K562 (cell line): Measurements from ENCODE around the gene CHCHD1. TPM values are rescaled to one million over a fixed set of nuclear protein-coding genes. Genes with fewer than 3 reads are reported as not detected.

Experiments used
- ATF6 ChIP-seq: sonication (generic); formaldehyde crosslinking; IDR thresholded peaks from 2 replicates; pipeline ENCODE4 v1.4.0; 2020; ENCODE audit warnings: mild to moderate bottlenecking, missing genetic modification reagents
- DNMT1 ChIP-seq: fragments of 450-650 bp; IDR thresholded peaks from 2 replicates; pipeline ENCODE4 v1.6.1; 2016; ENCODE audit warnings: antibody characterized with exemption, mild to moderate bottlenecking
- FOXM1 ChIP-seq, 2 experiments: fragments of 450-650 bp in 1 of 2; sonication (generic) in 1 of 2; formaldehyde crosslinking in 1 of 2; IDR thresholded peaks; 2 replicates each; pipeline versions ENCODE4 v1.6.1 to v1.9.0; 2017 to 2022; ENCODE audit warnings: low read depth in 2 of 2, mild to moderate bottlenecking in 2 of 2, missing genetic modification reagents in 1 of 2, moderate library complexity in 1 of 2
- GMEB1 ChIP-seq: fragments of 250-450 bp; sonication (Bioruptor Pico); IDR thresholded peaks from 2 replicates; pipeline ENCODE4 v1.4.0; 2020; ENCODE audit warnings: mild to moderate bottlenecking
- GTF2E2 ChIP-seq: fragments of 200-800 bp; sonication (Bioruptor generic); IDR thresholded peaks from 2 replicates; pipeline ENCODE4 v1.6.1; 2016; ENCODE audit warnings: missing genetic modification characterization, missing compliant biosample characterization
- KLF1 ChIP-seq: fragments of 450-650 bp; IDR thresholded peaks from 2 replicates; pipeline ENCODE4 v1.6.1; 2016; ENCODE audit warnings: missing genetic modification characterization, missing compliant biosample characterization
- MAFG ChIP-seq: fragments of 450-650 bp; conservative IDR thresholded peaks from 2 replicates; pipeline ENCODE4 v1.6.1; 2016; ENCODE audit warnings: missing genetic modification characterization, missing compliant biosample characterization
- MTF1 ChIP-seq: fragments of 250-450 bp; sonication (Bioruptor Pico); IDR thresholded peaks from 2 replicates; pipeline ENCODE4 v1.9.0; 2021; ENCODE audit warnings: moderate library complexity, mild to moderate bottlenecking, inconsistent platforms, borderline replicate concordance
- MYBL2 ChIP-seq, 2 experiments: fragments of 450-650 bp in 1 of 2; sonication (generic) in 1 of 2; formaldehyde crosslinking in 1 of 2; IDR thresholded peaks; 2 replicates each; pipeline versions ENCODE4 v1.6.1 to v1.8.1; 2017 to 2022; ENCODE audit warnings: borderline replicate concordance in 1 of 2, inconsistent platforms in 1 of 2, low read depth in 1 of 2, mild to moderate bottlenecking in 1 of 2, missing genetic modification reagents in 1 of 2, moderate library complexity in 1 of 2
- NONO ChIP-seq, 2 experiments: fragments of 200-400 bp in 1 of 2; fragments of 450-650 bp in 1 of 2; formaldehyde crosslinking in 1 of 2; IDR thresholded peaks; 2 replicates each; pipeline ENCODE4 v1.6.1; 2017; ENCODE audit warnings: low read depth in 2 of 2, mild to moderate bottlenecking in 2 of 2, moderate library complexity in 2 of 2, low read length in 1 of 2
- RAD21 ChIP-seq, 2 experiments: fragments of 250-450 bp in 1 of 2; fragments of 450-650 bp in 1 of 2; sonication (Bioruptor Pico) in 1 of 2; formaldehyde crosslinking in 1 of 2; IDR thresholded peaks in 1 of 2; conservative IDR thresholded peaks in 1 of 2; 2 replicates each; pipeline versions ENCODE4 v1.4.0 to v1.8.0; 2020 to 2022; ENCODE audit warnings: mild to moderate bottlenecking in 2 of 2, moderate library complexity in 1 of 2
- SMAD3 ChIP-seq: fragments of 450-650 bp; formaldehyde crosslinking; conservative IDR thresholded peaks from 2 replicates; pipeline ENCODE4 v1.4.0; 2020; ENCODE audit warnings: mild to moderate bottlenecking
- SUPT5H ChIP-seq: fragments of 450-650 bp; IDR thresholded peaks from 2 replicates; pipeline ENCODE4 v1.6.1; 2016
- TCFL5 ChIP-seq: fragments of 250-450 bp; sonication (Bioruptor Pico); conservative IDR thresholded peaks from 2 replicates; pipeline ENCODE4 v1.6.1; 2021; ENCODE audit warnings: mild to moderate bottlenecking, moderate library complexity, matching md5 sums
- ZNF140 ChIP-seq: fragments of 250-450 bp; sonication (Bioruptor Pico); IDR thresholded peaks from 2 replicates; pipeline ENCODE4 v1.8.0; 2021; ENCODE audit warnings: moderate library complexity, mild to moderate bottlenecking, inconsistent platforms
- polyA plus RNA-seq, 8 experiments: library from polyadenylated mRNA; depleted of rRNA in 4 of 8; stranded (reverse) in 5 of 8; unstranded in 3 of 8; fragments of >200 nt; fragmentation: Nextera tagmentation in 2 of 8; fragmentation: Illumina TruSeq in 1 of 8; extraction: Ambion mirVana in 2 of 8; extraction: Trizol in 1 of 8; gene quantifications; 2 replicates each; pipeline versions ENCODE4 v1.2.1 to v1.2.3, GENCODE V29; 2011 to 2014; ENCODE audit warnings: inconsistent platforms in 1 of 8, missing spikeins in 1 of 8
- total RNA-seq, 7 experiments: library from RNA; depleted of rRNA in 6 of 7; stranded (reverse); fragments of >200 nt in 6 of 7; fragmentation: Illumina TruSeq in 2 of 7; extraction: Trizol in 2 of 7; gene quantifications; 2 replicates each; pipeline versions ENCODE4 v1.2.1 to v1.2.3, GENCODE V29; 2011 to 2021; ENCODE audit warnings: low replicate concordance in 1 of 7

CHCHD1 gene
- total and polyA plus RNA-seq, 9 of the 15 experiments (the other 6 are each of a cell fraction or from before 2014, with no cell fraction given): 52.9 to 126 (median 83.4) TPM

GRCh38 chr10:73743905-73744663, 37.8 kb upstream of the CHCHD1 start, which contains the start of gene SEC24C (continued):
- TF ChIP-seq MYBL2 (IDR thresholded peaks at IDR 0.05; ENCODE audit: low read depth): no peak
- TF ChIP-seq MYBL2 (CRISPR knock-in tag; IDR thresholded peaks at IDR 0.05; ENCODE audit: borderline replicate concordance): no peak
- TF ChIP-seq MAFG (tag): peak; percentile 81
- TF ChIP-seq ZNF140 (CRISPR knock-in tag): no peak
- peak; percentile 39 for TF ChIP-seq GMEB1
- no peak for TF ChIP-seq DNMT1
- 0 out of 4 replicates have a peak, but pooled peaks of 1 of the 2 experiments have one; percentile 27 for TF ChIP-seq NONO (IDR thresholded peaks at IDR 0.05; ENCODE audit: low read depth in 2 of 2, low read length in 1 of 2)
- TF ChIP-seq SMAD3 (CRISPR knock-in tag): peak; percentile 90
- no peak for TF ChIP-seq ATF6 (CRISPR knock-in tag)
- TF ChIP-seq GTF2E2 (tag): peak; percentile 98
- TF ChIP-seq TCFL5 (CRISPR knock-in tag): peak; percentile 66
- TF ChIP-seq FOXM1 (IDR thresholded peaks at IDR 0.05; ENCODE audit: low read depth): peak; percentile 37; the same call in 1 of the 2 replicates
- TF ChIP-seq FOXM1 (CRISPR knock-in tag; IDR thresholded peaks at IDR 0.05; ENCODE audit: low read depth): 0 out of 2 replicates have a peak, but pooled peaks have one; percentile 10
- no peak for TF ChIP-seq MTF1 (CRISPR knock-in tag)
- TF ChIP-seq RAD21 (CRISPR knock-in tag; conservative IDR thresholded peaks at IDR 0.05 in 1 of 2, IDR thresholded peaks at IDR 0.05 in 1 of 2): 0 out of 4 replicates have a peak, but pooled peaks of 1 of the 2 experiments have one; percentile 11
- TF ChIP-seq SUPT5H: peak; percentile 97
- TF ChIP-seq KLF1 (tag): peak; percentile 60; the same call in 1 of the 2 replicates
